ENCODE data around the gene CGRRF1. TPM values are rescaled to one million over a fixed set of nuclear protein-coding genes. Genes with fewer than 3 reads are reported as not detected.

CGRRF1 gene
- total and polyA plus RNA-seq, 2 of the 13 experiments (the other 11 are each of a cell fraction or from before 2014, with no cell fraction given), result 16.8 to 18.2 TPM

DNA sequence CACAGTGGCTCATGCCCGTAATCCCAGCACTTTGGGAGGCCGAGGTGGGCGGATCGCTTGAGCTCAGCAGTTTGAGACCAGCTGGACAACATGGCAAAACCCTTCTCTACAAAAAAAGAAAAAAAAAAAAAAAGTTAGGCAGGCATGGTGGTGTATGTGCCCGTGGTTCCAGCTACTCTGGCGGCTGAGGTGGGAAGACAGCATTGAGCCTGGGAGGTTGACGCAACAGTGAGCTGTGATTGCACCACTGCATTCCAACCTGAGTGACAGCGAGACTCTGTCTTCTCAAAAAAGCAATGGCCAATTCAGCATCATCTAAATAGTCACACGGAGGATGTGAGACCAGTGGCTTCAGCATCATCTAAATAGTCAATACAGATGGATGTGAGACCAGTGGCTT is 46.8 kb downstream of the CGRRF1 start (continued):
- TF ChIP-seq FOXP1 (IDR thresholded peaks at IDR 0.05), result no peak
- TF ChIP-seq FOXP1 (CRISPR knock-in tag; IDR thresholded peaks at IDR 0.05), result no peak
- TF ChIP-seq NKX3-1 (CRISPR knock-in tag; IDR thresholded peaks at IDR 0.05), result no peak
- TF ChIP-seq ZHX1 (CRISPR knock-in tag; IDR thresholded peaks at IDR 0.05; ENCODE audit: low read depth), result peak; percentile 52; the same call in 1 of the 2 replicates
- TF ChIP-seq ARNT2 (CRISPR knock-in tag; IDR thresholded peaks at IDR 0.05; ENCODE audit: low read depth), result no peak
- TF ChIP-seq SALL2 (CRISPR knock-in tag; IDR thresholded peaks at IDR 0.05), result no peak
- peak; percentile 65 for TF ChIP-seq NCOA2 (CRISPR knock-in tag; IDR thresholded peaks at IDR 0.05)
- no peak for TF ChIP-seq ZNF232 (CRISPR knock-in tag; IDR thresholded peaks at IDR 0.05; ENCODE audit: borderline replicate concordance)
- TF ChIP-seq ZNF580 (CRISPR knock-in tag; IDR thresholded peaks at IDR 0.05; ENCODE audit: borderline replicate concordance, low read depth), result peak; percentile 72; the same call in 1 of the 2 replicates
- TF ChIP-seq ZKSCAN8 (CRISPR knock-in tag; IDR thresholded peaks at IDR 0.05; ENCODE audit: borderline replicate concordance), result 0 out of 2 replicates have a peak, but pooled peaks have one; percentile 44
- no peak for TF ChIP-seq MXD4 (CRISPR knock-in tag; IDR thresholded peaks at IDR 0.05)
- no peak for TF ChIP-seq ZNF430 (CRISPR knock-in tag; IDR thresholded peaks at IDR 0.05)
- TF ChIP-seq NFE2 (CRISPR knock-in tag; IDR thresholded peaks at IDR 0.05), result no peak
- no peak for TF ChIP-seq TBL1XR1 (IDR thresholded peaks at IDR 0.05; ENCODE audit: borderline replicate concordance, low read length, partially characterized antibody)
- TF ChIP-seq, protein P1, sequence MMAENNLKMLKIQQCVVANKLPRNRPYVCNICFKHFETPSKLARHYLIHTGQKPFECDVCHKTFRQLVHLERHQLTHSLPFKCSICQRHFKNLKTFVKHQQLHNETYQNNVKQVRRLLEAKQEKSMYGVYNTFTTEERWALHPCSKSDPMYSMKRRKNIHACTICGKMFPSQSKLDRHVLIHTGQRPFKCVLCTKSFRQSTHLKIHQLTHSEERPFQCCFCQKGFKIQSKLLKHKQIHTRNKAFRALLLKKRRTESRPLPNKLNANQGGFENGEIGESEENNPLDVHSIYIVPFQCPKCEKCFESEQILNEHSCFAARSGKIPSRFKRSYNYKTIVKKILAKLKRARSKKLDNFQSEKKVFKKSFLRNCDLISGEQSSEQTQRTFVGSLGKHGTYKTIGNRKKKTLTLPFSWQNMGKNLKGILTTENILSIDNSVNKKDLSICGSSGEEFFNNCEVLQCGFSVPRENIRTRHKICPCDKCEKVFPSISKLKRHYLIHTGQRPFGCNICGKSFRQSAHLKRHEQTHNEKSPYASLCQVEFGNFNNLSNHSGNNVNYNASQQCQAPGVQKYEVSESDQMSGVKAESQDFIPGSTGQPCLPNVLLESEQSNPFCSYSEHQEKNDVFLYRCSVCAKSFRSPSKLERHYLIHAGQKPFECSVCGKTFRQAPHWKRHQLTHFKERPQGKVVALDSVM (CRISPR knock-in tag; IDR thresholded peaks at IDR 0.05), result no peak
- TF ChIP-seq ZZZ3 (CRISPR knock-in tag; IDR thresholded peaks at IDR 0.05; ENCODE audit: borderline replicate concordance), result no peak
- TF ChIP-seq, protein P2, sequence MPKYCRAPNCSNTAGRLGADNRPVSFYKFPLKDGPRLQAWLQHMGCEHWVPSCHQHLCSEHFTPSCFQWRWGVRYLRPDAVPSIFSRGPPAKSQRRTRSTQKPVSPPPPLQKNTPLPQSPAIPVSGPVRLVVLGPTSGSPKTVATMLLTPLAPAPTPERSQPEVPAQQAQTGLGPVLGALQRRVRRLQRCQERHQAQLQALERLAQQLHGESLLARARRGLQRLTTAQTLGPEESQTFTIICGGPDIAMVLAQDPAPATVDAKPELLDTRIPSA (CRISPR knock-in tag; IDR thresholded peaks at IDR 0.05; ENCODE audit: borderline replicate concordance), result no peak
- TF ChIP-seq CHD2 (IDR thresholded peaks at IDR 0.05; ENCODE audit: low read depth, low read length), result no peak
- TF ChIP-seq HNRNPL (IDR thresholded peaks at IDR 0.05; ENCODE audit: low read depth, low read length), result no peak
- no peak for TF ChIP-seq ZNF24 (IDR thresholded peaks at IDR 0.05)
- TF ChIP-seq SP2 (CRISPR knock-in tag; IDR thresholded peaks at IDR 0.05), result no peak
- peak; percentile 98 for TF ChIP-seq ATF5 (CRISPR knock-in tag; IDR thresholded peaks at IDR 0.05; ENCODE audit: low read depth)
- TF ChIP-seq IKZF1 (IDR thresholded peaks at IDR 0.05), result no peak
- TF ChIP-seq, protein P3, sequence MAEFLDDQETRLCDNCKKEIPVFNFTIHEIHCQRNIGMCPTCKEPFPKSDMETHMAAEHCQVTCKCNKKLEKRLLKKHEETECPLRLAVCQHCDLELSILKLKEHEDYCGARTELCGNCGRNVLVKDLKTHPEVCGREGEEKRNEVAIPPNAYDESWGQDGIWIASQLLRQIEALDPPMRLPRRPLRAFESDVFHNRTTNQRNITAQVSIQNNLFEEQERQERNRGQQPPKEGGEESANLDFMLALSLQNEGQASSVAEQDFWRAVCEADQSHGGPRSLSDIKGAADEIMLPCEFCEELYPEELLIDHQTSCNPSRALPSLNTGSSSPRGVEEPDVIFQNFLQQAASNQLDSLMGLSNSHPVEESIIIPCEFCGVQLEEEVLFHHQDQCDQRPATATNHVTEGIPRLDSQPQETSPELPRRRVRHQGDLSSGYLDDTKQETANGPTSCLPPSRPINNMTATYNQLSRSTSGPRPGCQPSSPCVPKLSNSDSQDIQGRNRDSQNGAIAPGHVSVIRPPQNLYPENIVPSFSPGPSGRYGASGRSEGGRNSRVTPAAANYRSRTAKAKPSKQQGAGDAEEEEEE (CRISPR knock-in tag; IDR thresholded peaks at IDR 0.05; ENCODE audit: borderline replicate concordance), result no peak
- TF ChIP-seq ZFP90 (CRISPR knock-in tag; IDR thresholded peaks at IDR 0.05; ENCODE audit: borderline replicate concordance), result no peak

All from HepG2 (cell line).